ENCODE data around the gene OLIG2. TPM values are rescaled to one million over a fixed set of nuclear protein-coding genes. Genes with fewer than 3 reads are reported as not detected.
A peak's percentile ranks its signal among the peaks of the same experiment; 100 is the strongest.

OLIG2 gene
- total RNA-seq, result under 1 TPM in 1 of 4 donors, not detected in 3; 0.10 TPM

GRCh38 chr21:33025489-33026442, at the start of gene OLIG2:
Gene OLIG2, plus strand, starts transcription at chr21:33025935. Its CDS starts 928 bp downstream, at chr21:33026863.
- Histone ChIP-seq H3K27me3 (peaks cover 94 to 98% (median 98%) of the 10 kb centered on the region in 3 donors), H3K9me3 (no peaks in the 10 kb centered on the region), H3K36me3 (no peaks in the 10 kb centered on the region), H3K27ac (no peak within 1 kb of the TSS), H3K4me3 (peak within 1 kb of the TSS; percentile 8 to 41 (median 22)), H3K4me1 (peaks cover 15 to 17% of the 10 kb centered on the region in 2 donors)
- no peak for TF ChIP-seq POLR2A (IDR thresholded peaks at IDR 0.05)
- no peak for TF ChIP-seq CTCF (IDR thresholded peaks at IDR 0.05 in 4 of 5, conservative IDR thresholded peaks at IDR 0.05 in 1 of 5)
- ATAC-seq (no peak), DNase-seq (no peak)
- intact Hi-C loops (cut with DNase I; ENCODE audit: low total_unique reads), result no loop called here
- in situ Hi-C loops (cut with MboI; ENCODE audit: low sequenced_read_pairs in 4 of 4), result no loop called here

- ATAC-seq (no peak), DNase-seq (no peak)
- TF ChIP-seq CTCF (IDR thresholded peaks at IDR 0.05 in 4 of 5, conservative IDR thresholded peaks at IDR 0.05 in 1 of 5), result no peak
- no peak for TF ChIP-seq POLR2A (IDR thresholded peaks at IDR 0.05)
- H3K27me3 ChIP-seq, result no peaks in the 10 kb centered on the region
- H3K36me3 ChIP-seq, result no peaks in the 10 kb centered on the region
- H3K4me1 ChIP-seq, result no peaks in the 10 kb centered on the region
- in situ Hi-C loops (cut with MboI; ENCODE audit: low sequenced_read_pairs in 4 of 4), result no loop called here
- H3K4me3 ChIP-seq, result no peak overlapping the region
- H3K27ac ChIP-seq, result no peak overlapping the region
- intact Hi-C loops (cut with DNase I; ENCODE audit: low total_unique reads), result no loop called here
- no peaks in the 10 kb centered on the region for H3K9me3 ChIP-seq
Observed at GRCh38 chr21:32976791-32977190, 48.9 kb upstream of the OLIG2 start.

DNA sequence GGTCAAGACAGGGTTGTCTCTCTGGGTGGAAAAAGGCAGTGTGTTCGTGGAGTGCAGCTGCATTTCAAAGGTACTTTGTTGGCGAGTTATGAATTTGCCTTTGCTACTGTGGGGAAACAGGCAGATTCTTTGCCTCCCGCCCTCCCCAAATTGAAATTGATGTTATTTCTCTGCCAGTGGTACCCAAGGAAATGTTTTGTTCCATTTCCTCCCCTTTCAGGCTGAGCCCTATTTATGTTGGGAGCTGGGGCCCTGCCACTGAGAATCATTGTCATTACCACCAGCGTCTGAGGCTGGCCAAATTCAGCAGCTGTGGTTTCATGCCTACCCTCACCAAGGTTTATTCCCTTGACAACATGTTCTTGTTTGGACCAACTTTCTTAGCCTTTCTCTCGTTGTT, 48.5 kb upstream of the OLIG2 start:
- ATAC-seq (no peak), DNase-seq (no peak)
- Histone ChIP-seq H3K4me1 (no peaks in the 10 kb centered on the region), H3K27me3 (no peaks in the 10 kb centered on the region), H3K4me3 (no peak overlapping the region), H3K36me3 (no peaks in the 10 kb centered on the region), H3K27ac (no peak overlapping the region), H3K9me3 (no peaks in the 10 kb centered on the region)
- in situ Hi-C loops (cut with MboI; ENCODE audit: low sequenced_read_pairs in 4 of 4), result no loop called here
- TF ChIP-seq POLR2A (IDR thresholded peaks at IDR 0.05), result no peak
- TF ChIP-seq CTCF (IDR thresholded peaks at IDR 0.05 in 4 of 5, conservative IDR thresholded peaks at IDR 0.05 in 1 of 5), result no peak
- intact Hi-C loops (cut with DNase I; ENCODE audit: low total_unique reads), result no loop called here

GRCh38 chr21:32978331-32979270, 47.1 kb upstream of the OLIG2 start:
- no peaks in the 10 kb centered on the region for H3K36me3 ChIP-seq
- H3K9me3 ChIP-seq, result no peaks in the 10 kb centered on the region
- H3K27me3 ChIP-seq, result no peaks in the 10 kb centered on the region
- TF ChIP-seq POLR2A (IDR thresholded peaks at IDR 0.05) (no peak), CTCF (IDR thresholded peaks at IDR 0.05 in 4 of 5, conservative IDR thresholded peaks at IDR 0.05 in 1 of 5) (no peak)
- H3K27ac ChIP-seq, result no peak overlapping the region
- no peak overlapping the region for H3K4me3 ChIP-seq
- no peaks in the 10 kb centered on the region for H3K4me1 ChIP-seq
- no peak for DNase-seq
- intact Hi-C loops (cut with DNase I; ENCODE audit: low total_unique reads), result no loop called here
- no peak for ATAC-seq
- in situ Hi-C loops (cut with MboI; ENCODE audit: low sequenced_read_pairs in 4 of 4), result no loop called here

All from gastrocnemius medialis (tissue), 4 donors.